Nucleus accumbens (tissue), 56 donors: ENCODE results near the gene ANKRD6.

Source experiments
- DNase-seq, 56 donors: peaks; one replicate each; lab custom pipeline; 2025; lab: John Stamatoyannopoulos, UW

The ANKRD6 gene

GRCh38 chr6:89464295-89464694, 31.3 kb downstream of the ANKRD6 start:
- DNase-seq: no peak

- no peak for DNase-seq
Observed at GRCh38 chr6:89467437-89467836, 34.5 kb downstream of the ANKRD6 start.

GRCh38 chr6:89468998-89469397, 36.0 kb downstream of the ANKRD6 start:
- DNase-seq: no peak

- no peak for DNase-seq
Observed at GRCh38 chr6:89471287-89471867, 38.4 kb downstream of the ANKRD6 start.

GRCh38 chr6:89475101-89475500, 42.1 kb downstream of the ANKRD6 start:
- no peak for DNase-seq

- no peak for DNase-seq
Observed at GRCh38 chr6:89475634-89476033, 42.7 kb downstream of the ANKRD6 start.

- DNase-seq: no peak
Observed at GRCh38 chr6:89479897-89480296, 46.9 kb downstream of the ANKRD6 start.

- no peak for DNase-seq
Observed at GRCh38 chr6:89481695-89482094, 48.7 kb downstream of the ANKRD6 start.

- DNase-seq: no peak
Observed at GRCh38 chr6:89482126-89482525, 49.2 kb downstream of the ANKRD6 start.

- peak in 10 of 56 donors; percentile 1 to 40 (median 18) for DNase-seq
Observed at GRCh38 chr6:89483111-89483720, 50.3 kb downstream of the ANKRD6 start.

- DNase-seq: no peak
Observed at GRCh38 chr6:89485320-89485719, 52.4 kb downstream of the ANKRD6 start.

GRCh38 chr6:89487864-89488263, 54.9 kb downstream of the ANKRD6 start:
- no peak for DNase-seq

GRCh38 chr6:89488438-89488837, 55.5 kb downstream of the ANKRD6 start:
- DNase-seq: no peak

GRCh38 chr6:89489078-89489477, 56.1 kb downstream of the ANKRD6 start:
- DNase-seq: peak in 1 of 56 donors; percentile 2

GRCh38 chr6:89492025-89492640, 59.2 kb downstream of the ANKRD6 start:
- no peak for DNase-seq

- DNase-seq: no peak
Observed at GRCh38 chr6:89494131-89494793, 61.3 kb downstream of the ANKRD6 start.

GRCh38 chr6:89495961-89496535, 63.1 kb downstream of the ANKRD6 start:
- no peak for DNase-seq

GRCh38 chr6:89500611-89501010, 67.7 kb downstream of the ANKRD6 start:
- DNase-seq: no peak

- no peak for DNase-seq
Observed at GRCh38 chr6:89501222-89501621, 68.3 kb downstream of the ANKRD6 start.

GRCh38 chr6:89501753-89502152, 68.8 kb downstream of the ANKRD6 start:
- DNase-seq: no peak

GRCh38 chr6:89503641-89504040, 70.7 kb downstream of the ANKRD6 start:
- DNase-seq: no peak
